Measurements from ENCODE around the gene OBSL1.

OBSL1 gene

DNA sequence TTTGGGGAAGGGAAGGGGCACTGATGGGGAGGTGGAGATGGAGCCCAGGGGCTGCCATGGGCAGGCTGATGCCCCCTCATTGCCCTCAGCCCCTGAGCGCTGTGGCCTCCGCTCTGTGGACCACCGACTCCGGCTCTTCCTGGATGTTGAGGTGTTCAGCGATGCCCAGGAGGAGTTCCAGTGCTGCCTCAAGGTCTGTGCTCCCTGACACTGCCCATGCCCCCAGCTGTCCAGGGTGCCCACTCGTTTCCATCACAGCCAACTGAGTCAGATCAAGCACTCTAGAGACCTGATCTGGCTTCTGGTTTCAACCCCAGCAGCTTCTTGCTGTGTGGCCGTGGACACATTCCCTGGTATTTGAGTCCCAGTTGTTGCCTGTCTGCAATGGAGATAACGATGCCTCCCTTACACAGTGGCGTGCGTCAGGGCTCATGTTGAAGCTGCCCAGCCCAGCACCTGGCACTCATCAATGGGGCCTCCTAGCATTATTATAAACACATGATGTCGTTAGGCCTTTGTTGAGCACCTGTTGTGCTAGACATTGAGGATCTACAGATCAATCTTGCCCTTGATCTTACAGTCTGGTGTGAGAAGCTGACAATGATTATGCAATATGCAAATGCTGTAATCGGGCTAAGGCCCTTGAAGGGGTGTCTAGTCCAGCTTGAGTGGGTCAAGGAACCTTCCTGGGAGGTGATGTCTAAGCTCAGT is 40.7 kb upstream of the OBSL1 start:
- no peak overlapping the region for H3K27ac ChIP-seq (ENCODE audit: low read depth, low read length)
- H2AFZ ChIP-seq (ENCODE audit: low read length, unreplicated experiment): no peak overlapping the region
- H3K79me2 ChIP-seq (ENCODE audit: control insufficient read depth, insufficient read depth, low read length, unreplicated experiment): no peaks in the 10 kb centered on the region
- no peak overlapping the region for H3K4me3 ChIP-seq (ENCODE audit: low read depth, low read length)
- no peaks in the 10 kb centered on the region for H3K36me3 ChIP-seq (ENCODE audit: insufficient read depth, low read length)
- H3K4me1 ChIP-seq (ENCODE audit: control insufficient read depth, insufficient read depth, low read length, unreplicated experiment): no peaks in the 10 kb centered on the region
- H3K27me3 ChIP-seq (ENCODE audit: insufficient read depth, low read length): no peaks in the 10 kb centered on the region

DNA sequence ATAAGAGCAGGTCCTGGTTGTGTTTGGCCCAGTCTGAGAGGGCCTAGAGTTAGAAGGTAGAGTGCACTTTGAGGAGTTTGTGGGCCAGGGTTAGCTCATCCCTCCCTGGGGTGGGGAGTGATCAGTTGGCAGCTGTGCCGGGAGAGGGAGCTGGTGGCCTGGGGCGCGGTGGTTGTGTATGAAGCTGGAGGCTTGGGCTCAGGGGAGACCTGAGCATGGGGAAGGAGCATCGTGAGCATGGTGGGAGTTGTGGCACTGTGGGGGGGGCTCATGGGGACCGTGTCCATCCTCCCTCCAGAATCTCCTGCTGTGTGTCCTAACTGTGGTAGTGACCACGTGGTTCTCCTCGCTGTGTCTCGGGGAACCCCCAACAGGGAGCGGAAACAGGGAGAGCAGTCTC is 40.0 kb upstream of the OBSL1 start:
- no peak overlapping the region for H3K4me3 ChIP-seq (ENCODE audit: low read depth, low read length)

DNA sequence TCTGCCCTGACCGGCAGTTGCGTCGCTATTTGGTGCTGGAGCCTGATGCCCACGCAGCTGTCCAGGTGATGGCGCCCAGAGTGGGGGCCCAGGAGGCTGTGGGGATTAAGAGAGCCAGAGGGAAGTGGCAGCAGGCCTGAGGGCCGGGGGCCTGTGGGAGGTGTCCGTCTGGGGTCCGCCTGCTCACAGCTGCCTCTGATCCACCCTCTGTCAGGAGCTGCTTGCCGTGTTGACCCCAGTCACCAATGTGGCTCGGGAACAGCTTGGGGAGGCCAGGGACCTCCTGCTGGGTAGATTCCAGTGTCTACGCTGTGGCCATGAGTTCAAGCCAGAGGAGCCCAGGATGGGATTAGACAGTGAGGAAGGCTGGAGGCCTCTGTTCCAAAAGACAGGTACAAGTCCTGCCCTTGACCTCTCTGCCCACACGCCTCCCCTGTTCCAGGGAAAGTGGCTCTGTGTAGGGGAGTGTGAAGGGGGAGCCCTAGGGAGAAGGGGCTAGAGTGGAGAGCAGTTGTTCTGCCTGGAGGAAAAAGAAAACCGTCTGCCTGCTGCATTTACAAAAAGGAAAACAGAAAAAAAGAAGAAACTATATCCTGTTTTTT is 37.9 kb upstream of the OBSL1 start:
- Histone ChIP-seq H3K79me2 (ENCODE audit: control insufficient read depth, insufficient read depth, low read length, unreplicated experiment) (no peaks in the 10 kb centered on the region), H3K27ac (ENCODE audit: low read depth, low read length) (no peak overlapping the region), H2AFZ (ENCODE audit: low read length, unreplicated experiment) (no peak overlapping the region), H3K4me3 (ENCODE audit: low read depth, low read length) (no peak overlapping the region), H3K36me3 (ENCODE audit: insufficient read depth, low read length) (no peaks in the 10 kb centered on the region), H3K4me1 (ENCODE audit: control insufficient read depth, insufficient read depth, low read length, unreplicated experiment) (no peaks in the 10 kb centered on the region), H3K27me3 (ENCODE audit: insufficient read depth, low read length) (no peaks in the 10 kb centered on the region)

More for the DNA sequence above, 40.0 kb upstream of the OBSL1 start:
- H3K4me1 ChIP-seq (ENCODE audit: control insufficient read depth, insufficient read depth, low read length, unreplicated experiment): no peaks in the 10 kb centered on the region
- H3K79me2 ChIP-seq (ENCODE audit: control insufficient read depth, insufficient read depth, low read length, unreplicated experiment): no peaks in the 10 kb centered on the region
- H3K27me3 ChIP-seq (ENCODE audit: insufficient read depth, low read length): no peaks in the 10 kb centered on the region
- H3K27ac ChIP-seq (ENCODE audit: low read depth, low read length): no peak overlapping the region
- H3K36me3 ChIP-seq (ENCODE audit: insufficient read depth, low read length): no peaks in the 10 kb centered on the region
- no peak overlapping the region for H2AFZ ChIP-seq (ENCODE audit: low read length, unreplicated experiment)

DNA sequence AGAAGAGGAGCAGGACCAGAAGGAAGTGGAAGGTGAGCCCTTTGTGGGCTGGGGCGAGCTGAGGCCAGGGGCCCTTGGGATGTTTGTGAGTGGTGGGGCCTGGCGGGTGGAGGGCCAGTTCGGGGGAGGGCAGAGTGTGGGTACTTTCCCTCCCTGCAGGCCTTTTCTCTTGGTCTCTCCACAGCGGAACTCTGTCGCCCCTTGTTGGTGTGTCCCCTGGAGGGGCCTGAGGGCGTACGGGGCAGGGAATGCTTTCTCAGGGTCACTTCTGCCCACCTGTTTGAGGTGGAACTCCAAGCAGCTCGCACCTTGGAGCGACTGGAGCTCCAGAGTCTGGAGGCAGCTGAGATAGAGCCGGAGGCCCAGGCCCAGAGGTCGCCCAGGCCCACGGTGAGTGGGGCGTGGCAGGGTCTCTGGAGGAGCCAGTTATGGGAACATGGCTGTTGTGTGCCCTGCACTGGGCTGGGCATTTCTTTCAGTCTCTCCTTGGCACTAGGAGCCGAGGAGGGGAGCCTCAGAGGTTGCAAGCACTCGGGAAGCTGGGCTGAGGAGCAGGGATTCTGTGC is 37.1 kb upstream of the OBSL1 start:
- Histone ChIP-seq H3K4me3 (ENCODE audit: low read depth, low read length) (no peak overlapping the region), H3K4me1 (ENCODE audit: control insufficient read depth, insufficient read depth, low read length, unreplicated experiment) (no peaks in the 10 kb centered on the region), H3K36me3 (ENCODE audit: insufficient read depth, low read length) (no peaks in the 10 kb centered on the region), H2AFZ (ENCODE audit: low read length, unreplicated experiment) (no peak overlapping the region), H3K79me2 (ENCODE audit: control insufficient read depth, insufficient read depth, low read length, unreplicated experiment) (no peaks in the 10 kb centered on the region), H3K27me3 (ENCODE audit: insufficient read depth, low read length) (no peaks in the 10 kb centered on the region), H3K27ac (ENCODE audit: low read depth, low read length) (no peak overlapping the region)

DNA sequence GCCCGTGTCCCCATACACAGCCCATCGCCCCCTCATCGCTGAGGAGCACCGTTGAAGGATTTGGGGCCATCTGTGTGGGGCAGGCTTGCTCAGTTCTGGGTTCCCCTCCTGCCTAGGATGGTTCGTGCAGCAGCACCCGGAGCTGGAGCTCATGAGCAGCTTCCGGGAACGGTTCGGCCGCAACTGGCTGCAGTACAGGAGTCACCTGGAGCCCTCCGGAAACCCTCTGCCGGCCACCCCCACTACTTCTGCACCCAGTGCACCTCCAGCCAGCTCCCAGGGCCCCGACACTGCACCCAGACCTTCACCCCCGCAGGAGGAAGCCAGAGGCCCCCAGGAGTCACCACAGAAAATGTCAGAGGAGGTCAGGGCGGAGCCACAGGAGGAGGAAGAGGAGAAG is 36.6 kb upstream of the OBSL1 start:
- Histone ChIP-seq H3K4me1 (ENCODE audit: control insufficient read depth, insufficient read depth, low read length, unreplicated experiment) (no peaks in the 10 kb centered on the region), H3K4me3 (ENCODE audit: low read depth, low read length) (no peak overlapping the region)

DNA sequence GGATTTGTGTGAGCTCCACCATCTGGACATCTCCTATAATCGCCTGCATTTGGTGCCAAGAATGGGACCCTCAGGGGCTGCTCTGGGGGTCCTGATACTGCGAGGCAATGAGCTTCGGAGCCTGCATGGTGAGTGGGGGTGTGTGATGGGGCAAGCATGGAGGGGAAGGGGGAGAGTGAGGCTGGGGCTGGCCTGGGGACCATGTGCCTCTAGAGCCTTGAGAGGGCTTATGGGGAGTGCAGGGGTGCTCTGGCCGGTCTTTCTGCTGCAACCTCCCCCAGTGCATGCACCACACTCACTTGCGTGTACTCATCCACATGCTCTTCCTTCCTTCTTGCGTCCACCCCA is 34.2 kb upstream of the OBSL1 start:
- H3K4me3 ChIP-seq (ENCODE audit: low read depth, low read length): no peak overlapping the region
- H2AFZ ChIP-seq (ENCODE audit: low read length, unreplicated experiment): no peak overlapping the region
- no peaks in the 10 kb centered on the region for H3K36me3 ChIP-seq (ENCODE audit: insufficient read depth, low read length)
- H3K27ac ChIP-seq (ENCODE audit: low read depth, low read length): no peak overlapping the region
- H3K79me2 ChIP-seq (ENCODE audit: control insufficient read depth, insufficient read depth, low read length, unreplicated experiment): no peaks in the 10 kb centered on the region
- no peaks in the 10 kb centered on the region for H3K4me1 ChIP-seq (ENCODE audit: control insufficient read depth, insufficient read depth, low read length, unreplicated experiment)
- H3K27me3 ChIP-seq (ENCODE audit: insufficient read depth, low read length): no peaks in the 10 kb centered on the region

More for the DNA sequence above, 36.6 kb upstream of the OBSL1 start:
- Histone ChIP-seq H3K27ac (ENCODE audit: low read depth, low read length) (no peak overlapping the region), H2AFZ (ENCODE audit: low read length, unreplicated experiment) (no peak overlapping the region), H3K27me3 (ENCODE audit: insufficient read depth, low read length) (no peaks in the 10 kb centered on the region), H3K36me3 (ENCODE audit: insufficient read depth, low read length) (no peaks in the 10 kb centered on the region), H3K79me2 (ENCODE audit: control insufficient read depth, insufficient read depth, low read length, unreplicated experiment) (no peaks in the 10 kb centered on the region)

DNA sequence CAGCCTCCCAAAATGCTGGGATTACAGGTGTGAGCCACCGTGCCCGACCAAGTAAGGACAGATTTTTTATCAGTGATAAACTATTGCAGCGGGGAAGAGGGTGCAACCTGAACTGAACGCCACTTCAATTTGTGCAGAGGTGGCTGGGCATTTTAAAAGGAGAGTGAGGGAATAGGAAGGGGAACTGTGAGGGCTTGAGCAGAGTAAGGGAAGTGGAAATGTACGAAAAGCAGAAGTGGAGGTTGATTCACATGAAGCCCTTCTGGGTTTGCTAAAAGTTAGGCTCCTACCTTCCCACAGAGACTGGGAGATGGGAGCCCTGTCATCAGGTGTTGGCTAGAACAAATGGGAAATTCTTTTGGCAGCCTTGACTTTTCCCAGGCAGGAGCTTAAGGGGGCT is 32.4 kb upstream of the OBSL1 start:
- no peaks in the 10 kb centered on the region for H3K27me3 ChIP-seq (ENCODE audit: insufficient read depth, low read length)
- H3K4me3 ChIP-seq (ENCODE audit: low read depth, low read length): no peak overlapping the region
- H3K79me2 ChIP-seq (ENCODE audit: control insufficient read depth, insufficient read depth, low read length, unreplicated experiment): peaks cover 1% of the 10 kb centered on the region
- no peaks in the 10 kb centered on the region for H3K36me3 ChIP-seq (ENCODE audit: insufficient read depth, low read length)
- peaks cover under 1% of the 10 kb centered on the region for H3K4me1 ChIP-seq (ENCODE audit: control insufficient read depth, insufficient read depth, low read length, unreplicated experiment)
- no peak overlapping the region for H2AFZ ChIP-seq (ENCODE audit: low read length, unreplicated experiment)
- no peak overlapping the region for H3K27ac ChIP-seq (ENCODE audit: low read depth, low read length)

DNA sequence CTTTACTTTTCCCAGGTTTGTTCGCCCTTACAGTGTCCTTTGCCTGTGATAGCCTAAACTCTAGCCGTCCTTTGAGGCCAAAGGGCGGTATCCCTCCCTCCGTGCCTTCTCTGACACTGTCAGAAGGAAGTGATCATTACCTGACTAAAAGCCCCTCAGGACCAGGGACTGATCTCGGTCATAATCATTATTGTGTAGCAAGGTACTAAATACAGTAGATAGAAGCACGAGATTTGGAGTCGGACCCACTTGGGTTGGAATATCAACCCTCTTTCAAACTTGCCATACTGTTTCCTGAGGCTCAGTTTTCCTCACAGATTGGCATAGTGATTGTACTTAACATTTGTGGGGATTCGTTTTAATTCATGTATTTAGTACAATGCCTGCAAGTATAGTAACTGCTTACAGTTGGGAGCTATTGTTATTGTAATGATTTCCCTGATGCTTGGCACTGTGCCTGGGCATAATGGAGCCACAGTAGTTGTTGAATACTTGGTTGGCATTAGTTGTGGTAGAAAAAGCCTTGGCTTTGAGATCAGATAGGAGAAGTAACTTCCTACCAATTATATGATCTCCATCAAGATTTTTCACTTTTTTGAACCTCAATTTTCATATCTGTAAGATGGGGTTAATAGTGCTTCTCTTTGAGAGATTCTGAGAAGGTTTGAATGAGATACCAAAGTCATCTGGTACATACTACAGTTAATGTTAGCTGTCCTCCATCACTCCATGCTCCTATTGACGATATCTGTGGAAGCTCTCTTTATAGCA is 27.2 kb upstream of the OBSL1 start:
- peak overlapping the region; percentile 83 for H3K27ac ChIP-seq (ENCODE audit: low read depth, low read length)
- peak overlapping the region; percentile 99 for H2AFZ ChIP-seq (ENCODE audit: low read length, unreplicated experiment)
- no peaks in the 10 kb centered on the region for H3K36me3 ChIP-seq (ENCODE audit: insufficient read depth, low read length)
- peak overlapping the region; percentile 90 for H3K4me3 ChIP-seq (ENCODE audit: low read depth, low read length)
- no peaks in the 10 kb centered on the region for H3K27me3 ChIP-seq (ENCODE audit: insufficient read depth, low read length)
- H3K79me2 ChIP-seq (ENCODE audit: control insufficient read depth, insufficient read depth, low read length, unreplicated experiment): peaks cover 2% of the 10 kb centered on the region
- peaks cover 11% of the 10 kb centered on the region for H3K4me1 ChIP-seq (ENCODE audit: control insufficient read depth, insufficient read depth, low read length, unreplicated experiment)

DNA sequence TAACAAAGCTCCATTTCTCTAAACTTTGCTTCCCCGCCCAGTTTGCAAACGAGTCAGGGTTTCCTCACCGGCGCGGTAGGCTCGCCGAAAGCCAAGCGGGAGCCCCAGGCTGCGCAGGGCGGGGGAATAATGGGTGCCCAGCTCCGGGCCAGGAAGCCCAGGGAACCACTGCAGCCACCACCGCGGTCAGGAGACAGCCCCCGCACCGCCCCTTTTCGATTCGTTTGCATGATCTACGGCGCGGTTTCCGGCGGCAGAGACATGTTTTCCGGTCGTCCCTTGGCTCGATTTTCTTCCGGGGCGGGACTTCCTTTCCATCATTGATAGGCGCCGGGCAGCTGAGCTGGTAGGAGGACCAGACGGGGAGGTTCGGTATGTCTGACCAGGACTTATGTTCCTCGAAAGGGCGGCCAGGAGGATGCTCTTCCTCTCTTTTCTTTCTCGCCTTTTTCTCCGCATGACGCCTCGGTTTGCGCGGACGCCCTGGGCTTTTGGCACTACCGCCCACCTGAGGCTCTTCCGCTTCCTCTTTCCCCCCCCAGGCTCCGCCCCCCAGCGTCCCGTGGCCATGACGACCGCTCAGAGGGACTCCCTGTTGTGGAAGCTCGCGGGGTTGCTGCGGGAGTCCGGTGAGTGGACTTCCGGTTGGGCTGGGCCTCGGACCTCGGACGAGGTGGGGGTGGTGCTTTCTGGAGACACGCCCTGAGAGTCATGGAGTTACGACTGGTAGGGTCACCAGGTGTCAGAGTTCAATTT is 26.4 kb upstream of the OBSL1 start, which contains the start of gene STK11IP:
STK11IP (plus strand) TSS at position 306 of the 756 bp plus-strand sequence; CDS start at position 569, 263 bp downstream.
- Histone ChIP-seq H3K4me3 (ENCODE audit: low read depth, low read length) (peak within 1 kb of the TSS; percentile 90), H3K27ac (ENCODE audit: low read depth, low read length) (peak within 1 kb of the TSS; percentile 83), H3K36me3 (ENCODE audit: insufficient read depth, low read length) (no peaks in the 10 kb centered on the region), H3K27me3 (ENCODE audit: insufficient read depth, low read length) (no peaks in the 10 kb centered on the region), H2AFZ (ENCODE audit: low read length, unreplicated experiment) (peak within 1 kb of the TSS; percentile 99), H3K4me1 (ENCODE audit: control insufficient read depth, insufficient read depth, low read length, unreplicated experiment) (peaks cover 11% of the 10 kb centered on the region), H3K79me2 (ENCODE audit: control insufficient read depth, insufficient read depth, low read length, unreplicated experiment) (peaks cover 2% of the 10 kb centered on the region)

DNA sequence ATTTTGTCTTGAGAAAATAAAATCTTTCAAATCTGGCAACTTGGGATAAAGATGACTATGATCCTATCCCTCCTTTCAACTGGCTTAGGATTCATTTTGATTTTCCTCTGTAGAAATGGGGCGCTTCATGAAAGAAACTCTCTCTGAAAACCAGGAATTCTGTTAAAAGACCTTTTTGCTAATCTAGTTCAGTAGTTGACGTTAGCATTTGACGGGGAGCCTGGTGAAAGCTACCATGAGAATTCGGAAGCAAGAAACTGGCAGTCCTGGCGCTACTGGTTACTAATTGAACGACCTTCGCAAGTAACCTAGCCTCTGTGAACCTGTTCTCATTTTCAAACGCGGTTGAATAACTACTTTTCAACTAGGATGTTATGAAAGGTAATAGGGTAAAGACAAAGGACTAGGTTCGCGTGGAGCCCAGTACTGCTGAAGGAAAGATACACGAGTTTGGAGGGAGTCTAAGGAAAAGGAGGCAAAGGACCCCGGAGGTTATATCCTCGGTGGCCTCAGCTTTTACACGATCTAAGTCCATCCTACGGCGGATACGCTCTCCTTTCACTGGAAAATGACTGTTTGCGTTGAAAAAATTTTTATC is 25.7 kb upstream of the OBSL1 start:
- Histone ChIP-seq H3K4me3 (ENCODE audit: low read depth, low read length) (peak overlapping the region; percentile 90), H3K79me2 (ENCODE audit: control insufficient read depth, insufficient read depth, low read length, unreplicated experiment) (peaks cover 2% of the 10 kb centered on the region), H3K4me1 (ENCODE audit: control insufficient read depth, insufficient read depth, low read length, unreplicated experiment) (peaks cover 11% of the 10 kb centered on the region), H3K36me3 (ENCODE audit: insufficient read depth, low read length) (no peaks in the 10 kb centered on the region), H3K27me3 (ENCODE audit: insufficient read depth, low read length) (no peaks in the 10 kb centered on the region), H3K27ac (ENCODE audit: low read depth, low read length) (peak overlapping the region; percentile 83), H2AFZ (ENCODE audit: low read length, unreplicated experiment) (peak overlapping the region; percentile 79)

Measured in ACC112 (cell line).